ENCODE results near the gene P2RX7.
"Not testable (repeated sequence)": the region's sequence is repeated elsewhere in the genome, so short reads cannot be mapped to it uniquely, and the experiment has no call there.

Gene P2RX7

GRCh38 chr12:121138284-121138683 lies 5.6 kb downstream of the P2RX7 start:
- no peak overlapping the region for H3K4me3 ChIP-seq (ENCODE audit: low read length)
- no peak for TF ChIP-seq ZNF274 (IDR thresholded peaks at IDR 0.05; ENCODE audit: low read depth, low read length)

- TF ChIP-seq ZNF274 (IDR thresholded peaks at IDR 0.05; ENCODE audit: low read depth, low read length): no peak
- no peak overlapping the region for H3K4me3 ChIP-seq (ENCODE audit: low read length)
Measured at GRCh38 chr12:121139286-121139685, 6.6 kb downstream of the P2RX7 start.

GRCh38 chr12:121142171-121142950 lies 9.7 kb downstream of the P2RX7 start:
- no peak for TF ChIP-seq ZNF274 (IDR thresholded peaks at IDR 0.05; ENCODE audit: low read depth, low read length)
- H3K4me3 ChIP-seq (ENCODE audit: low read length): no peak overlapping the region

GRCh38 chr12:121144416-121144914 lies 11.8 kb downstream of the P2RX7 start:
- no peak overlapping the region for H3K4me3 ChIP-seq (ENCODE audit: low read length)
- no peak for TF ChIP-seq ZNF274 (IDR thresholded peaks at IDR 0.05; ENCODE audit: low read depth, low read length)

GRCh38 chr12:121145221-121145620 lies 12.5 kb downstream of the P2RX7 start:
- H3K4me3 ChIP-seq (ENCODE audit: low read length): no peak overlapping the region
- no peak for TF ChIP-seq ZNF274 (IDR thresholded peaks at IDR 0.05; ENCODE audit: low read depth, low read length)

- not testable (repeated sequence) for H3K4me3 ChIP-seq (ENCODE audit: low read length)
Measured at GRCh38 chr12:121149289-121149688, 16.6 kb downstream of the P2RX7 start.

GRCh38 chr12:121154793-121155375 lies 22.2 kb downstream of the P2RX7 start:
- TF ChIP-seq ZNF274 (IDR thresholded peaks at IDR 0.05; ENCODE audit: low read depth, low read length): no peak
- no peak overlapping the region for H3K4me3 ChIP-seq (ENCODE audit: low read length)

- no peak for TF ChIP-seq ZNF274 (IDR thresholded peaks at IDR 0.05; ENCODE audit: low read depth, low read length)
- no peak overlapping the region for H3K4me3 ChIP-seq (ENCODE audit: low read length)
Measured at GRCh38 chr12:121156365-121156764, 23.7 kb downstream of the P2RX7 start.

- H3K4me3 ChIP-seq (ENCODE audit: low read length): no peak overlapping the region
Measured at GRCh38 chr12:121158085-121158484, 25.4 kb downstream of the P2RX7 start.

GRCh38 chr12:121158728-121159351 lies 26.2 kb downstream of the P2RX7 start:
- not testable (repeated sequence) for H3K4me3 ChIP-seq (ENCODE audit: low read length)

More at GRCh38 chr12:121158085-121158484, 25.4 kb downstream of the P2RX7 start:
- no peak for TF ChIP-seq ZNF274 (IDR thresholded peaks at IDR 0.05; ENCODE audit: low read depth, low read length)

GRCh38 chr12:121159467-121160307 lies 27.0 kb downstream of the P2RX7 start:
- TF ChIP-seq ZNF274 (IDR thresholded peaks at IDR 0.05; ENCODE audit: low read depth, low read length): no peak
- H3K4me3 ChIP-seq (ENCODE audit: low read length): no peak overlapping the region

GRCh38 chr12:121162384-121162783 lies 29.7 kb downstream of the P2RX7 start:
- TF ChIP-seq ZNF274 (IDR thresholded peaks at IDR 0.05; ENCODE audit: low read depth, low read length): no peak
- H3K4me3 ChIP-seq (ENCODE audit: low read length): no peak overlapping the region

GRCh38 chr12:121162985-121163384 lies 30.3 kb downstream of the P2RX7 start:
- H3K4me3 ChIP-seq (ENCODE audit: low read length): no peak overlapping the region
- no peak for TF ChIP-seq ZNF274 (IDR thresholded peaks at IDR 0.05; ENCODE audit: low read depth, low read length)

GRCh38 chr12:121164839-121165238 lies 32.2 kb downstream of the P2RX7 start:
- not testable (repeated sequence) for H3K4me3 ChIP-seq (ENCODE audit: low read length)
